ENCODE data around the gene ACSL1. TPM values are rescaled to one million over a fixed set of nuclear protein-coding genes. Genes with fewer than 3 reads are reported as not detected.

Gene ACSL1
- total RNA-seq, 1 donor: 57.5 TPM

DNA sequence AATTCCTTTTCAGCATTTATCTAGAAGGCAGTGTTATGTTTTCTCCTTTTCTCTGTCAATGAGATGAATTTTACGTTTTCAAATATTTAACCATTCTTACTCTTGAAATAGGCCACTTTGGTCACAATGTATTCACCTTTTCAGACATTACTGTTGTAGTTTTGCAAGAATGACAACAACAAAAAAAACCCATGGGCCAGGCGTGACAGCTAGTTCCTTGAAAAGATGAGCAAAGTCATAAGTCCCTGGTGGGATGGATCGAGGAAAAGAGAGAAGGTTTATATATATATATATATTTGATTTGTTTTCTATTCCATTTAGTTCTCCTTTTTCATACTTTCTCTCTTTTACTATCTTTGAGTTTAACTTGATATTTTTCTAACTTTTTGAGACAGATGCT lies 38.1 kb upstream of the ACSL1 start:
- Histone ChIP-seq H3K4me3 (ENCODE audit: insufficient read depth, low read length) (no peak overlapping the region), H4K20me1 (ENCODE audit: insufficient read depth, low read length) (no peaks in the 10 kb centered on the region), H3K27me3 (ENCODE audit: insufficient read depth, low read length) (no peaks in the 10 kb centered on the region), H3K4me1 (ENCODE audit: insufficient read depth, low read length) (no peaks in the 10 kb centered on the region), H2AFZ (ENCODE audit: low read length) (no peak overlapping the region), H3K27ac (ENCODE audit: low read depth, low read length) (no peak overlapping the region), H3K79me2 (ENCODE audit: insufficient read depth, low read length) (no peaks in the 10 kb centered on the region), H3K36me3 (ENCODE audit: insufficient read depth, low read length) (no peaks in the 10 kb centered on the region), H3K4me2 (ENCODE audit: insufficient read depth, low read length) (no peak overlapping the region), H3K9me3 (ENCODE audit: low read depth, low read length) (no peaks in the 10 kb centered on the region)
- TF ChIP-seq, protein P1, sequence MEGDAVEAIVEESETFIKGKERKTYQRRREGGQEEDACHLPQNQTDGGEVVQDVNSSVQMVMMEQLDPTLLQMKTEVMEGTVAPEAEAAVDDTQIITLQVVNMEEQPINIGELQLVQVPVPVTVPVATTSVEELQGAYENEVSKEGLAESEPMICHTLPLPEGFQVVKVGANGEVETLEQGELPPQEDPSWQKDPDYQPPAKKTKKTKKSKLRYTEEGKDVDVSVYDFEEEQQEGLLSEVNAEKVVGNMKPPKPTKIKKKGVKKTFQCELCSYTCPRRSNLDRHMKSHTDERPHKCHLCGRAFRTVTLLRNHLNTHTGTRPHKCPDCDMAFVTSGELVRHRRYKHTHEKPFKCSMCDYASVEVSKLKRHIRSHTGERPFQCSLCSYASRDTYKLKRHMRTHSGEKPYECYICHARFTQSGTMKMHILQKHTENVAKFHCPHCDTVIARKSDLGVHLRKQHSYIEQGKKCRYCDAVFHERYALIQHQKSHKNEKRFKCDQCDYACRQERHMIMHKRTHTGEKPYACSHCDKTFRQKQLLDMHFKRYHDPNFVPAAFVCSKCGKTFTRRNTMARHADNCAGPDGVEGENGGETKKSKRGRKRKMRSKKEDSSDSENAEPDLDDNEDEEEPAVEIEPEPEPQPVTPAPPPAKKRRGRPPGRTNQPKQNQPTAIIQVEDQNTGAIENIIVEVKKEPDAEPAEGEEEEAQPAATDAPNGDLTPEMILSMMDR (IDR thresholded peaks at IDR 0.05; ENCODE audit: extremely low read depth, low read depth, low read length): no peak
- DNase-seq (ENCODE audit: insufficient read length, low spot score, missing footprints): no peak

DNA sequence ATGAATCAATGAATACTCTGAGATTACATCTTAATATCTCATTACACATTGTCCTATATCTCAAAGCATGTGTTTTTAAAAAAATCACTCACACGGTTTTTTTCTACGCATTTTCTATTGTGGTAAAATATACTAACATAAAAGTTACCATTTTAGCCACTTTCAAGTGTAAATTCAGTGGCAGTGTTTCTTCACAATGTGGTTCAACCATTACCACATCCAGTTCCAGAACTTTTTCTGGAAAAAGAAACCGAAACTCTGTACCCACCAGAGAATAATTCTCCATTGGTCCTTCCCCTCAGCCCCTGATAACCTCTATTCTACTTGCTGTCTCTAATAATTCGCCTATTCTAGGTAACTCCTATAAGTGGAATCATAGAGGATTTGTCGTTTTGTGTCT lies 35.3 kb upstream of the ACSL1 start:
- no peak overlapping the region for H3K4me2 ChIP-seq (ENCODE audit: insufficient read depth, low read length)
- no peaks in the 10 kb centered on the region for H3K36me3 ChIP-seq (ENCODE audit: insufficient read depth, low read length)
- H2AFZ ChIP-seq (ENCODE audit: low read length): no peak overlapping the region
- TF ChIP-seq, protein P1 (IDR thresholded peaks at IDR 0.05; ENCODE audit: extremely low read depth, low read depth, low read length): no peak
- H3K79me2 ChIP-seq (ENCODE audit: insufficient read depth, low read length): no peaks in the 10 kb centered on the region
- no peak overlapping the region for H3K27ac ChIP-seq (ENCODE audit: low read depth, low read length)
- no peaks in the 10 kb centered on the region for H4K20me1 ChIP-seq (ENCODE audit: insufficient read depth, low read length)
- H3K27me3 ChIP-seq (ENCODE audit: insufficient read depth, low read length): no peaks in the 10 kb centered on the region
- H3K9me3 ChIP-seq (ENCODE audit: low read depth, low read length): no peaks in the 10 kb centered on the region
- no peak for DNase-seq (ENCODE audit: insufficient read length, low spot score, missing footprints)
- no peaks in the 10 kb centered on the region for H3K4me1 ChIP-seq (ENCODE audit: insufficient read depth, low read length)
- H3K4me3 ChIP-seq (ENCODE audit: insufficient read depth, low read length): no peak overlapping the region

DNA sequence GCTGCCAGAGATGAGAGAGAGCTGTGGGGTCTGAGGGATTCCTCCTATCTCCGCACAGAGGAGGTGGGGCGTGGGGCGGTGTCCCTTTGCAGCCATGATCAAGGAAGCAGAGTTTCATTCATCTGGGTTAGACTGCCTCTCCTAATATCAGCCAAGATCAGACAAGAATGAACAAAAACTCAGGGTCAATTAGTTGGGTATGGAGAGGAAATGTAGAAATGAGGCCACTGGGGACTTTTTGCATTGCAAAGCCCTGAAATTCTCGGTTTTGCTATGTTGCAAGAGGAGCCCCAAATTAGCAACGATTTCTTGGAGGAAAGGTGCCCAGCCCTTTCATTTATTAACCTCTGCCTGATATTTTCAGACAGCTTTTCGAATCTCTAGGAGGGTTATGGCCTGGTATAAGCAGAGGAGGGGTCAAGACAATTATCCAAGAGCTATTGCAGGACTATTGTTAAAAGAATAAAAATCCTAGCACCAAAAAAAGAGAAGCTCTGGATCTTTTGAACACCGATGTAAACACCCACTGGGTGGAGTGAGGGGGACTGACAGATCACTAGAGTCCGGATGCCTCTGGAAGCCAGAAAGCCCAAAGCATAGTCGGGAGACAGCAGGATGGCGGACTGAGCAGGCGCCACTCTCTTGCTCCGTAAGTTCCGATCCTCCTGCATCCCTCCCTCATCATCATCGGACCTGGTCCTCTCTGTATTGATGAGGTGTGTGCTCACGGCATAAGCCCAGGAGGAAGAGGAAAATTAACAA lies 34.4 kb upstream of the ACSL1 start:
- no peaks in the 10 kb centered on the region for H3K9me3 ChIP-seq (ENCODE audit: low read depth, low read length)
- H3K4me2 ChIP-seq (ENCODE audit: insufficient read depth, low read length): no peak overlapping the region
- TF ChIP-seq, protein P1 (IDR thresholded peaks at IDR 0.05; ENCODE audit: extremely low read depth, low read depth, low read length): no peak
- H3K79me2 ChIP-seq (ENCODE audit: insufficient read depth, low read length): no peaks in the 10 kb centered on the region
- no peaks in the 10 kb centered on the region for H3K36me3 ChIP-seq (ENCODE audit: insufficient read depth, low read length)
- H3K27me3 ChIP-seq (ENCODE audit: insufficient read depth, low read length): no peaks in the 10 kb centered on the region
- no peaks in the 10 kb centered on the region for H3K4me1 ChIP-seq (ENCODE audit: insufficient read depth, low read length)
- DNase-seq (ENCODE audit: insufficient read length, low spot score, missing footprints): no peak
- H3K4me3 ChIP-seq (ENCODE audit: insufficient read depth, low read length): no peak overlapping the region
- H3K27ac ChIP-seq (ENCODE audit: low read depth, low read length): no peak overlapping the region
- no peaks in the 10 kb centered on the region for H4K20me1 ChIP-seq (ENCODE audit: insufficient read depth, low read length)
- no peak overlapping the region for H2AFZ ChIP-seq (ENCODE audit: low read length)

DNA sequence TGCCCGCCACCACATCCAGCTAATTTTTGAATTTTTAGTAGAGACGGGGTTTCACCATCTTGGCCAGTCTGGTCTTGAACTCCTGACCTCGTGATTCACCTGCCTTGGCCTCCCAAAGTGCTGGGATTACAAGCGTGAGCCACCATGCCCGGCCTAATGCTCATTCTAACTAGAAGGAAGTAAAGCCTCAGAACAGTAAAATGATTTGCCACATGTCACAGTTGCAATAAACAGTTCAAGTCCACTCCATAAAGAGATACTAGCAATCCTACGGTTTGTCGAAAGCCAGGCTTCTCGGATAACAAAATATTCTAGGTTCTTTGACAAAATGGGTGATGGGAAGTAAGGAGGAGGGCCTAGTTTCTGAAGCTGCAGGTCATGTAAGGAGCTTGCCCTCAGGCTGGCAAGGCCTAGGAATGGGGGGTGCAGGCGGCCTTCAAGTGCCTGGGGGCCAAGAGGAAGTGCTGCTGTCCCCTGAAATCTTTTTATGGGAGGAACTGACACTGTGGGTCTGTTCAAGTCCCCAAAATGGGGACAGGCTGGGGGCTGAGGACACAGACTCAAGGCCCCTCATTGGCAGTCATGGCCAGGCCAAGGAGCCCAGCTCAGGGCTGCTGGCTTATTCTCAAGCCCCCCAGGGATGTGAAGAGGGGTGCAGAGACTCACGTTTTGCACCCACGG lies 31.8 kb upstream of the ACSL1 start:
- TF ChIP-seq, protein P1 (IDR thresholded peaks at IDR 0.05; ENCODE audit: extremely low read depth, low read depth, low read length): no peak
- no peak overlapping the region for H2AFZ ChIP-seq (ENCODE audit: low read length)
- no peaks in the 10 kb centered on the region for H3K4me1 ChIP-seq (ENCODE audit: insufficient read depth, low read length)
- no peaks in the 10 kb centered on the region for H3K27me3 ChIP-seq (ENCODE audit: insufficient read depth, low read length)
- no peak overlapping the region for H3K4me2 ChIP-seq (ENCODE audit: insufficient read depth, low read length)
- H3K79me2 ChIP-seq (ENCODE audit: insufficient read depth, low read length): no peaks in the 10 kb centered on the region
- no peaks in the 10 kb centered on the region for H4K20me1 ChIP-seq (ENCODE audit: insufficient read depth, low read length)
- no peaks in the 10 kb centered on the region for H3K9me3 ChIP-seq (ENCODE audit: low read depth, low read length)
- no peak overlapping the region for H3K27ac ChIP-seq (ENCODE audit: low read depth, low read length)
- H3K36me3 ChIP-seq (ENCODE audit: insufficient read depth, low read length): no peaks in the 10 kb centered on the region
- H3K4me3 ChIP-seq (ENCODE audit: insufficient read depth, low read length): no peak overlapping the region
- no peak for DNase-seq (ENCODE audit: insufficient read length, low spot score, missing footprints)
